NCI-H1436 (cell line): ENCODE data around the gene TMTC2.

Source experiments
- DNase-seq: peaks from one replicate; lab custom pipeline; 2025; lab: John Stamatoyannopoulos, UW

Gene TMTC2

GRCh38 chr12:82954064-82954463, 267.4 kb downstream of the TMTC2 start:
- no peak for DNase-seq

GRCh38 chr12:82954572-82954971, 267.9 kb downstream of the TMTC2 start:
- no peak for DNase-seq

- DNase-seq, result no peak
These were observed 268.3 kb downstream of the TMTC2 start for GRCh38 chr12:82955043-82955442.

- DNase-seq, result no peak
These were observed 272.3 kb downstream of the TMTC2 start for GRCh38 chr12:82958966-82959365.

GRCh38 chr12:82959821-82960220, 273.1 kb downstream of the TMTC2 start:
- no peak for DNase-seq

GRCh38 chr12:82961835-82962234, 275.1 kb downstream of the TMTC2 start:
- no peak for DNase-seq

- DNase-seq, result no peak
These were observed 277.2 kb downstream of the TMTC2 start for GRCh38 chr12:82963956-82964355.

GRCh38 chr12:82964446-82964845, 277.7 kb downstream of the TMTC2 start:
- peak; percentile 33 for DNase-seq

GRCh38 chr12:82966001-82966559, 279.4 kb downstream of the TMTC2 start:
- DNase-seq, result no peak

- DNase-seq, result peak; percentile 63
These were observed 282.1 kb downstream of the TMTC2 start for GRCh38 chr12:82968631-82969367.

- DNase-seq, result no peak
These were observed 283.9 kb downstream of the TMTC2 start for GRCh38 chr12:82970614-82971013.

- peak; percentile 87 for DNase-seq
These were observed 284.9 kb downstream of the TMTC2 start for GRCh38 chr12:82971584-82971983.

GRCh38 chr12:82972624-82973023, 285.9 kb downstream of the TMTC2 start:
- no peak for DNase-seq

GRCh38 chr12:82973592-82973991, 286.9 kb downstream of the TMTC2 start:
- no peak for DNase-seq

GRCh38 chr12:82981150-82981549, 294.4 kb downstream of the TMTC2 start:
- DNase-seq, result no peak

- no peak for DNase-seq
These were observed 307.4 kb downstream of the TMTC2 start for GRCh38 chr12:82994117-82994516.

GRCh38 chr12:82996168-82996812, 309.6 kb downstream of the TMTC2 start:
- peak; percentile 71 for DNase-seq

- no peak for DNase-seq
These were observed 311.8 kb downstream of the TMTC2 start for GRCh38 chr12:82998509-82998908.

- no peak for DNase-seq
These were observed 316.3 kb downstream of the TMTC2 start for GRCh38 chr12:83003026-83003425.

GRCh38 chr12:83005534-83006197, 319.0 kb downstream of the TMTC2 start:
- no peak for DNase-seq

GRCh38 chr12:83008703-83009102, 322.0 kb downstream of the TMTC2 start:
- DNase-seq, result no peak

GRCh38 chr12:83010169-83010804, 323.6 kb downstream of the TMTC2 start:
- no peak for DNase-seq
